OCI-LY7 (cell line): ENCODE data around the gene NEURL4. TPM values are rescaled to one million over a fixed set of nuclear protein-coding genes. Genes with fewer than 3 reads are reported as not detected.

Experiments used
- BruUV-seq: library from RNA; stranded (reverse); fragments of 400-500 nt; replicated peaks from 2 replicates; lab custom pipeline; 2021; lab: Mats Ljungman, UMichigan
- CTCF ChIA-PET: fragments of 300-600 bp; sonication (Branson Sonifier 250); formaldehyde crosslinking; loops from one replicate; lab custom pipeline; 2022; ENCODE audit warnings: antibody characterized with exemption; ENCODE audit not compliant: unreplicated experiment; lab: Charles Lee
- POLR2A ChIA-PET: fragments of 300-600 bp; sonication (Branson Sonifier 250); formaldehyde crosslinking; loops from one replicate; lab custom pipeline; 2022; ENCODE audit warnings: antibody characterized with exemption; lab: Charles Lee
- DNase-seq: peaks from one replicate; pipeline ENCODE4 v3.0.0-alpha.2; 2015; ENCODE audit warnings: low spot score
- H2AFZ ChIP-seq: fragments of 200-600 bp; sonication (generic), shearing (Covaris generic); 2 replicates; pipeline ENCODE4 v1.6.1; 2014; ENCODE audit warnings: mild to moderate bottlenecking, antibody characterized with exemption, low read length, moderate library complexity
- H3K27ac ChIP-seq: fragments of 200-600 bp; sonication (generic); 2 replicates; pipeline ENCODE4 v1.5.1; 2014; ENCODE audit warnings: mixed run types, low read depth, mild to moderate bottlenecking, moderate library complexity, low read length, inconsistent platforms; ENCODE audit not compliant: poor library complexity, severe bottlenecking
- H3K36me3 ChIP-seq: fragments of 200-600 bp; sonication (generic); 2 replicates; pipeline ENCODE4 v1.6.1; 2014; ENCODE audit warnings: mild to moderate bottlenecking, antibody characterized with exemption, low read length, moderate library complexity, mixed read lengths; ENCODE audit not compliant: insufficient read depth
- H3K4me1 ChIP-seq: fragments of 200-600 bp; sonication (generic); 2 replicates; pipeline ENCODE4 v1.5.1; 2014; ENCODE audit warnings: mild to moderate bottlenecking, low read length; ENCODE audit not compliant: insufficient read depth, poor library complexity, severe bottlenecking
- H3K4me2 ChIP-seq: fragments of 200-600 bp; sonication (generic); 2 replicates; pipeline ENCODE4 v1.6.1; 2014; ENCODE audit warnings: mild to moderate bottlenecking, low read length
- H3K4me3 ChIP-seq: fragments of 200-600 bp; sonication (generic); 2 replicates; pipeline ENCODE4 v1.5.1; 2014; ENCODE audit warnings: mild to moderate bottlenecking, low read depth, low read length; ENCODE audit not compliant: poor library complexity, severe bottlenecking
- H3K79me2 ChIP-seq: fragments of 200-600 bp; sonication (generic); 2 replicates; pipeline ENCODE4 v1.6.1; 2016; ENCODE audit warnings: low read depth, mild to moderate bottlenecking, low read length, moderate library complexity, mixed read lengths; ENCODE audit not compliant: insufficient read depth
- H3K9me2 ChIP-seq: fragments of 200-600 bp; sonication (generic); 2 replicates; pipeline ENCODE4 v1.6.1; 2016; ENCODE audit warnings: mild to moderate bottlenecking, low read length, mixed read lengths; ENCODE audit not compliant: insufficient read depth
- H3K9me3 ChIP-seq: fragments of 200-600 bp; sonication (generic); 2 replicates; pipeline ENCODE4 v1.6.1; 2014; ENCODE audit warnings: mild to moderate bottlenecking, mixed run types, low read length, mixed read lengths
- H4K20me1 ChIP-seq: fragments of 200-600 bp; sonication (generic); 2 replicates; pipeline ENCODE4 v1.6.1; 2014; ENCODE audit warnings: mild to moderate bottlenecking, antibody characterized with exemption, low read length, moderate library complexity, mixed read lengths; ENCODE audit not compliant: insufficient read depth
- EZH2phosphoT487 ChIP-seq: fragments of 200-600 bp; sonication (generic); IDR thresholded peaks from 2 replicates; pipeline ENCODE4 v1.6.1; 2018; ENCODE audit warnings: low read depth, borderline replicate concordance, mild to moderate bottlenecking, mixed run types, antibody characterized with exemption, low read length, moderate library complexity, mixed read lengths
- intact Hi-C: fragments of 100-400 bp; cut with micrococcal nuclease; formaldehyde crosslinking; loops from one replicate; pipeline ENCODE4 v1.10.0; 2022; ENCODE audit not compliant: unreplicated experiment
- total RNA-seq, 2 experiments: library from RNA; depleted of rRNA in 1 of 2; stranded (reverse); fragments of >200 nt in 1 of 2; shearing (Covaris generic) in 1 of 2; gene quantifications; 2 replicates each; pipeline ENCODE4 v1.2.3, GENCODE V29; 2014 to 2022
- TF ChIP-seq, protein P1 (sequence below): fragments of 200-600 bp; sonication (generic); conservative IDR thresholded peaks from 2 replicates; pipeline ENCODE4 v1.5.1; 2014; ENCODE audit warnings: mild to moderate bottlenecking, antibody characterized with exemption, low read length, moderate library complexity, mixed read lengths

NEURL4 gene
- total RNA-seq, 2 experiments from 2014 or later: 34.7 to 66.8 TPM

DNA sequence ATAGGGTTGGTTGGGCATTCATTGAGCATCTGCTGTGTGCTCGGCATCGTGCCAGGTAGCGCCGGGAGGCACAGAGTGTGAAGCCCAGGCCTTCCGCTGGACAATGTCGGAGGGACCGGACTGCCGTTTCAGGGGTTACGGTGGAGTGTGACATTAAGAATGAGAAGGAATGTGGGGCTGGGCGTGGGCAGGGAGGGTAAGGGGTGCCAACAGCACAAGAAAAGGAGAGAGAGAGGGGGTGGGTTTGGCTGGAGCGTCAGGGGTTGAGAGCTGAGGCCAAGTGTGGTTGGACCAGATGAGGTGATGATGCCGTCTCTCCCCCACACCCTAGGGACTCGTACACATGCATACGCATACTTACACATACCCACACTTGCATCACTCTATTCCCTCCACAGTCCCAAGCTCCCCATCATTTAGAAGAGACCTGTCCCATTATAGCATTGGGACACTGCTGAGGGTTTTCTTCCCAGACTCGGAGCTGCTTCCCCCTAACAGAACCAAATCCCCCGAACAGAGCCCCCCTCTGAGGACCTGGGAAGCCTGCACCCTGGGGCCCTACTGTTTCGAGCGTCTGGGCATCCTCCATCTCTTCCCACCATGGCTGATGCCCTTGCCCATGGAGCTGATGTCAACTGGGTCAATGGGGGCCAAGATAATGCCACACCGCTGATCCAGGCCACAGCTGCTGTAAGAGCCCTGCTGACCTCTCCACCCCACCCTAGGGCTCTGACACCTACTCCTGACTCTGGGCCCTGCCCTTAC lies 19.5 kb upstream of the NEURL4 start:
- H3K4me1 ChIP-seq: peaks cover 31% of the 10 kb centered on the region
- no TSS peak for BruUV-seq
- no peaks in the 10 kb centered on the region for H3K9me3 ChIP-seq
- H3K36me3 ChIP-seq: peaks cover 49% of the 10 kb centered on the region
- no peaks in the 10 kb centered on the region for H3K9me2 ChIP-seq
- H3K27ac ChIP-seq: no peak overlapping the region
- ChIA-PET CTCF (no interaction called here), POLR2A (interaction anchor here (0.6 to 1.9 kb wide), 4 partner anchors 12 to 75 kb away, joined by 3 to 7 read pairs (median 4); partner anchors contain the start of genes ACAP1 and NEURL4)
- intact Hi-C loops: no loop called here
- TF ChIP-seq, protein P1, sequence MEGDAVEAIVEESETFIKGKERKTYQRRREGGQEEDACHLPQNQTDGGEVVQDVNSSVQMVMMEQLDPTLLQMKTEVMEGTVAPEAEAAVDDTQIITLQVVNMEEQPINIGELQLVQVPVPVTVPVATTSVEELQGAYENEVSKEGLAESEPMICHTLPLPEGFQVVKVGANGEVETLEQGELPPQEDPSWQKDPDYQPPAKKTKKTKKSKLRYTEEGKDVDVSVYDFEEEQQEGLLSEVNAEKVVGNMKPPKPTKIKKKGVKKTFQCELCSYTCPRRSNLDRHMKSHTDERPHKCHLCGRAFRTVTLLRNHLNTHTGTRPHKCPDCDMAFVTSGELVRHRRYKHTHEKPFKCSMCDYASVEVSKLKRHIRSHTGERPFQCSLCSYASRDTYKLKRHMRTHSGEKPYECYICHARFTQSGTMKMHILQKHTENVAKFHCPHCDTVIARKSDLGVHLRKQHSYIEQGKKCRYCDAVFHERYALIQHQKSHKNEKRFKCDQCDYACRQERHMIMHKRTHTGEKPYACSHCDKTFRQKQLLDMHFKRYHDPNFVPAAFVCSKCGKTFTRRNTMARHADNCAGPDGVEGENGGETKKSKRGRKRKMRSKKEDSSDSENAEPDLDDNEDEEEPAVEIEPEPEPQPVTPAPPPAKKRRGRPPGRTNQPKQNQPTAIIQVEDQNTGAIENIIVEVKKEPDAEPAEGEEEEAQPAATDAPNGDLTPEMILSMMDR: no peak
- TF ChIP-seq EZH2phosphoT487: no peak
- H3K4me3 ChIP-seq: no peak overlapping the region
- no peaks in the 10 kb centered on the region for H4K20me1 ChIP-seq
- no peak for DNase-seq
- no peak overlapping the region for H3K4me2 ChIP-seq
- H3K79me2 ChIP-seq: no peaks in the 10 kb centered on the region
- H2AFZ ChIP-seq: no peak overlapping the region

DNA sequence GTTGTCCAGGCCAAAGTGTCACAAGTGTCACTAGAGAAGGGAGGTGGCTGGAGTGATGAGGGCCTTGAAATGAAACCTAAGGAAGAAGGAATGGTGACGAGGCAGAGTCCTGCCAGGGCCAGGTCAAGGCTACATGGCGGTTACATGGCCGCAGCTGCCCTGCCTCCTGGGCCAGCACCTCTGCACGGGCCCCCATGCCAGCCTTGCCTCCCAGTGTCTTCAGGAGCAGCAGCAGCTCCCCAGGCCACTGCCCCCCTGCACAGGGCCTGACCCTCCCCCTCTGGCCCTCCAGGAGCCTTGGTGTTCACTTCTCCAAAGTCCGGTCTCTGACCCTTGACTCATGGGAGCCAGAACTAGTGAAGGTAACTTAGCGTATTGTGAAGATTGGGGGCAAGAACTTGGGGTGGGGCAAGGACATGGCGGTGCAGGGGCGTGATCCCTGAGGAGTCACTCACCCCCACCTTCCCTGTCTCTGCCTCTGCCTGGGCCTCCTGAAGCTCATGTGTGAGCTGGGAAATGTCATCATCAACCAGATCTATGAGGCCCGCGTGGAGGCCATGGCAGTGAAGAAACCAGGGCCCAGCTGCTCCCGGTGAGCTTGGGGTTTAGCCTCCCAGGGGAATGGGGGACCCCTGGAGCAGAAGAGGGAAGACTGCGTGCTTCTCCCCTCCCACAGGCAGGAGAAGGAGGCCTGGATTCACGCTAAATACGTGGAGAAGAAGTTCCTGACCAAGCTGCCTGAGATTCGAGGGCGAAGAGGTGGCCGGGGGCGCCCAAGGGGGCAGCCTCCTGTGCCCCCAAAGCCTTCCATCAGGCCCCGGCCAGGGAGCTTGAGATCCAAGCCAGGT lies 18.7 kb upstream of the NEURL4 start:
- intact Hi-C loops: no loop called here
- CTCF ChIA-PET: no interaction called here
- peaks cover 56% of the 10 kb centered on the region for H3K36me3 ChIP-seq

More for the DNA sequence above, 18.7 kb upstream of the NEURL4 start:
- no peaks in the 10 kb centered on the region for H3K79me2 ChIP-seq
- H3K9me3 ChIP-seq: no peaks in the 10 kb centered on the region
- no peaks in the 10 kb centered on the region for H3K9me2 ChIP-seq
- no peaks in the 10 kb centered on the region for H4K20me1 ChIP-seq
- peaks cover 31% of the 10 kb centered on the region for H3K4me1 ChIP-seq
- H3K4me3 ChIP-seq: no peak overlapping the region
- no peak overlapping the region for H3K4me2 ChIP-seq
- no peak overlapping the region for H2AFZ ChIP-seq
- DNase-seq: no peak
- POLR2A ChIA-PET: interaction anchor here (1.2 to 1.9 kb wide), 2 partner anchors 11 to 43 kb away, joined by 3 to 7 read pairs; partner anchors contain the start of gene ACAP1
- BruUV-seq: no TSS peak
- no peak for TF ChIP-seq EZH2phosphoT487
- TF ChIP-seq, protein P1: no peak
- H3K27ac ChIP-seq: no peak overlapping the region
